HG03103 (cell line): ENCODE results near the gene RASGRF1.

Experiments used
- ATAC-seq: cut with Tn5 transposase; IDR thresholded peaks from one replicate; pipeline ENCODE4 v1.9.1; 2021; ENCODE audit warnings: low read depth; ENCODE audit not compliant: unreplicated experiment

RASGRF1 gene

DNA sequence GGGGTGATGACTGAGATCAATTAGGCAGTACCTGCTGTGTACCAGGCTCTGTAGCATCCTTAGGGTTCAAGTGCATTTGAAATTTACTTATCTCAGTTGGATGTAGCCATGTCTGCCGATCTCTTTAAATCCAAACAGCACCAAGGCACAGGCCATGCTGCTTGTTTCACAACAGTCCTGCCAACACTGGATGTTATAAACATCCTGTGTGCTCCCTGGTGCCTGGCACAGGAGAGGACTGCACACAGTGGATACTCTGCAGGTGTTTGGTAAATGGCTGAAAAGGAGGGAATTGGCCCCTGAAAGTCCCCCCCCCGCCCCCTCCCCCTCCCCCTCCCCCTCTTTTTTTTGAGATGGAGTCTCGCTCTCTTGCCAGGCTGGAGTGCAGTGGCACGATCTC, 172.7 kb downstream of the RASGRF1 start:
- ATAC-seq = no peak

DNA sequence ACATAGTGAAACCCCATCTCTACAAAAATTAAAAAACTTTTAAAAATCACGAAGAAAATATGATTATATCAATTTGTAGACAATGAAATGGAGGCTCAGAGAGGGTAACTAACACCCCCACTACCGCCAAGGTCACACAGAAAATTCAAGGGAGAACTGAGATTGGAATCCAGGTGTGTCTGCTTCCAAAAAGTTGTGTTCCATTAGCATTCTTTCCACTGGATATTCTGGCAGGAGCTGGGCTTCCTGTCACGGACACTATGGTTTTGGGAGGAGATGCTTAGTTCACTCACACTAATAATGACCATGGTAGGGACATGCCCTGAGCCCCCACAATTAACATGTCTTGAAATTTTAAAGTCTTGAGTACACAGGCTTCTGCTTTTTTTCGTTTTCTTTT, 174.5 kb downstream of the RASGRF1 start:
- ATAC-seq = no peak

DNA sequence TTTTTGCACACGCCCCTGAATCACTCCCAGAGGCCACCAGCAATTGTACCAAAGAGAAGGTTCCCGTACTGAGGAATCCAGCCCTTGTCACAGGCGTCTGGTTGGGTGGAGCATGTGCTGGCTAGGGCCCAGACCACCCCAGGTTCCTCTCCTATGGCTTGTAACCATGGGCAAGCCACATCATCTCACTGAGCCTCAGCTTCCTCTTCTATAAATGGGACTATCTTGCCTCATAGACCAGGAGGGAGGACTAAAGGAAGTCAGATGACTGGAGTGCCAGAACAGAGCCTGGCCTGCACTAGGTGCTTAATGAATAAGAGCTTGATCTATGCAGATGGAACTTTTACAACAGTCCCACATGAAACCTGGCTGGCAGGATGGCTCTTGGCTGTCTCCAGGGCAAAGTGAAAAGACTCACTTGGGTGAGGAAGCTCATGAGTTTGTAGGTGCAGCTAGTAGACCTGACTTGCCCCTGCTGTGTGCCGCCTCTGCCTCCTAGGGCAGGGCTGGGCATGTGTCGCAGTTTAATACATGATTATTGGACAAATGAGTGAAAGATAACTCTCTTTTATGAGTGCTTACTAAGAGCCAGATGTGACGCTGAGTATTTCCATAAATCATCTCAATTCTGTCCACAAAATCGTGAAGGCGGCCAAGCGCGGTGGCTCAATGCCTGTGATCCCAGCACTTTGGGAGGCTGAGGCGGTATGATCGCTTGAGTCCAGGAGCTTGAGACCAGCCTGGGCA, 175.1 kb downstream of the RASGRF1 start:
- ATAC-seq = no peak

DNA sequence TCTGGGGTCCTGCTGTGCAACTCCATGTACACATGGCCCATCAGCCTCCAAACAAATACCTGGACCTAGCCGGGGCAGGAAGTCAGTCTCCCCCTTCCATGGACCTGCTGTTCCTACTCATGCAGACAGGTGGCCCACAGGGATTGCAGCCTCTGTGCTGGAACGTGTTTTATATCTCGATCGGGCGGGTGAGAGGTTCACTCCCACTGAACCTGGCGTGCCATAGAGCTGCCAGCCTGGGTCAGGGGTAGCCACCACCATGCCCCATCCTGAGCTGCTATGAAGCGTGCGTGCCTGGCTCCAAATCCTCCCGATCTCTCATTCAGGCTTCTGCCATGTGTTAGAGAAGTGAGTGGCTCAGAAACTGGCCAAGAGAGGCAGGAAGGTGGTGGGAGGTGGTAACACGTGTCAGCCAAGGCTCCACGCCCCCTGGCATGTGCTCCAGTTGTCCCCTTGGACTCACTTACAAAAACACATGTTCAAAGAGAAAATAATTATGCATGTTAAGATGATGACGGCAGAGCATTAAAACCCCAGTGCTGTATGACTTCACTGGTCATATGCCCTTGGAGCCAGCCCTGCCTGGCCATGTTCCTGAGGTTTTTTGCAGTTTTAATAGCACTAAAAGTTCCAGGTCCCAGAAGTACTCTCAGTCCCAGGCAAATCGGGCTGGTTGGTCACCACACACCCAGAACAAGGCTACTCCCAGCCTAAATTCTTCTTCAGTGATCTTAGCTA, 176.4 kb downstream of the RASGRF1 start:
- ATAC-seq = no peak

DNA sequence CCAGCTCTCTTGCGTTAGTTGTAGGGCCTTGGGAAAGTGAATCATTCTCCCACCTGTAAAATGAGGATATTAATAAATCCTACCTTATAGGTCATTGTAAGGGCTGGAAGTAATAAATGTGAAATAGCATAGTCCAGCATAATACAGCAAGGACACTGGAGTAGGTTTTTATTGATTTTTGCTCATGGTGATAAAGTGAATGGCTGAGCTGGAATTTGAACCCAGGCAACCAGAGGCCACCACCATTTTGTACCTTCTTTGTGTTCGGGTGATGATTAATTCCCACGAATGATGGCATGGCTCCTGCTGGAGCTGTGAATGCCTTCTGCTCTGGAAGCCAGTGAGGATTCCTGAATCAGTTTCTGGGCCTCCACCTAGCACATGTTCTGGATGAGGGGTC, 177.6 kb downstream of the RASGRF1 start:
- no peak for ATAC-seq

DNA sequence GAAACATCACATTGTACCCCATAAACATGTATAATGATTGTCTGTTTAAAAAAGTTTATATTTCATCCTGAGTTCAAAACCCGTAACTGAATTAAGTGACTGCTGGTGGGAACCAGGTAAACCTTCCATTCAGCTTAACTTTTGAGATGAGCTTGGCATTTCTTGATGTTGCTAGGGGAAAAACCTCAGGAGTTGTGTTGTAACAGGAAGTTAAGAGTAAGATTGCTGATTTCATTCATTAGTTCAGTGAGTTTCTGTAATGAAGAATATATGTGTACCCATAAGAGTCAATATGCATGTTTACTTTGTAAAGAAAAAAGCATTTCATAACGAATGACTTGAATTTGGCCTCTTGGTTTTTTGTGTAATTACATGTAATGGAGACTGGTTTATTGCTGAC, 178.3 kb downstream of the RASGRF1 start:
- ATAC-seq = no peak

DNA sequence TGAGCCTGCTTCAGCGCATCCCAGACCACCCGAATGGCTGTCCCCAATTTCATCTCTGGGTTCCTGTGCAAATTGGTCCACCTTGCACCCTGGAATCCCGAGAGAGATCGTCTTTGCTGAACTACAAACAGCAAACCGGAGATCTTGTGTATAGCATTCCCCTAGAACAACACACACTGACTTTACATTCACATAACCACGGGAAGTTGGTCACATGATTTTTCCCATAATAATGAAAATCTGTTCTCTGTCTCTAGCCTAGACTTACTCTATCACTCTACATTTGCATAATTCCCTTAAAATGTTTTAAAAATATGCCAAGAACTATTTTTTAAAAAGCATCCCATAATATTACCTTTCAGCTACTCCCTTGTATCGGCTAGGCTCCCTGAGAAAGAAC, 180.3 kb downstream of the RASGRF1 start:
- no peak for ATAC-seq
